ENCODE measurements around the gene FILIP1L. TPM values are rescaled to one million over a fixed set of nuclear protein-coding genes. Genes with fewer than 3 reads are reported as not detected.

Gene FILIP1L
- total and polyA plus RNA-seq, 2 of the 13 experiments (the other 11 are each of a cell fraction or from before 2014, with no cell fraction given), result 8.1 to 187 TPM

DNA sequence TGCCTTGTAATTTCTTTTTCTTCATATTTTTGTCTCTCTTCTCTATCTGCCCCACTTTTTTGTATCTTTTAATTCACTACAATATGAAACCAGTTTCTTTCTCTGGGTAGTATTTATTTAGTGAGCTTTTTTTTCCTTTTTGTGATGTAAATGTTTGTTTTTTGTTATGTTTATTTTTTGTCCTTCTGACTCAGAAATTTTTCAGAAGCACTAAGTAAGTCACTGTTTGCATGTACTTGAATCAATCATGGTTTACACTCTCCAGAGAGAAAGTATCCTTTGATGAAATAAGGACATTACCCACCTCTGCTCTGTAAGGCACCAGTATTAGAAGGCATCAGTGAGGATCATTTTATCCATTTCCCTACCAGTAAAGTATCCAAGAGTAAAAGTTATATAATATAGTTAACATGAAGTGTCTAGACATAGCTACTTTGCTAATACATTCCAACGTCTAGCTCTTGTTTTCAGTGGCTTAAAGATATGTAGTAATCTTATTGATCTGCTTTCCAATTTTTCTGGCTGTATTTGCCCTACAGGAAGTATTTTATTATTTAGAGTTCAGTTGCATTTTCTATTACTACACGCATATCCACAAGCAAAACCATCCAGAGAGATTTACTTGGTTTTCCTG is 25.4 kb downstream of the FILIP1L start (continued):
- no peak for TF ChIP-seq NONO (IDR thresholded peaks at IDR 0.05)
- no peak for TF ChIP-seq NONO (CRISPR knock-in tag; conservative IDR thresholded peaks at IDR 0.05)
- no peak for TF ChIP-seq ZC3H4 (CRISPR knock-in tag; IDR thresholded peaks at IDR 0.05; ENCODE audit: borderline replicate concordance)
- TF ChIP-seq PTBP1 (IDR thresholded peaks at IDR 0.05; ENCODE audit: low read depth, low read length, poor library complexity, severe bottlenecking), result no peak
- TF ChIP-seq NBN (conservative IDR thresholded peaks at IDR 0.05), result no peak
- TF ChIP-seq SETDB1 (CRISPR knock-in tag; IDR thresholded peaks at IDR 0.05; ENCODE audit: borderline replicate concordance), result no peak
- no peak for TF ChIP-seq ARNT2 (CRISPR knock-in tag; IDR thresholded peaks at IDR 0.05; ENCODE audit: low read depth)
- peak; percentile 57; the same call in 1 of the 2 replicates for TF ChIP-seq FOXK1 (CRISPR knock-in tag; IDR thresholded peaks at IDR 0.05; ENCODE audit: borderline replicate concordance, low read depth)
- TF ChIP-seq, protein P1, sequence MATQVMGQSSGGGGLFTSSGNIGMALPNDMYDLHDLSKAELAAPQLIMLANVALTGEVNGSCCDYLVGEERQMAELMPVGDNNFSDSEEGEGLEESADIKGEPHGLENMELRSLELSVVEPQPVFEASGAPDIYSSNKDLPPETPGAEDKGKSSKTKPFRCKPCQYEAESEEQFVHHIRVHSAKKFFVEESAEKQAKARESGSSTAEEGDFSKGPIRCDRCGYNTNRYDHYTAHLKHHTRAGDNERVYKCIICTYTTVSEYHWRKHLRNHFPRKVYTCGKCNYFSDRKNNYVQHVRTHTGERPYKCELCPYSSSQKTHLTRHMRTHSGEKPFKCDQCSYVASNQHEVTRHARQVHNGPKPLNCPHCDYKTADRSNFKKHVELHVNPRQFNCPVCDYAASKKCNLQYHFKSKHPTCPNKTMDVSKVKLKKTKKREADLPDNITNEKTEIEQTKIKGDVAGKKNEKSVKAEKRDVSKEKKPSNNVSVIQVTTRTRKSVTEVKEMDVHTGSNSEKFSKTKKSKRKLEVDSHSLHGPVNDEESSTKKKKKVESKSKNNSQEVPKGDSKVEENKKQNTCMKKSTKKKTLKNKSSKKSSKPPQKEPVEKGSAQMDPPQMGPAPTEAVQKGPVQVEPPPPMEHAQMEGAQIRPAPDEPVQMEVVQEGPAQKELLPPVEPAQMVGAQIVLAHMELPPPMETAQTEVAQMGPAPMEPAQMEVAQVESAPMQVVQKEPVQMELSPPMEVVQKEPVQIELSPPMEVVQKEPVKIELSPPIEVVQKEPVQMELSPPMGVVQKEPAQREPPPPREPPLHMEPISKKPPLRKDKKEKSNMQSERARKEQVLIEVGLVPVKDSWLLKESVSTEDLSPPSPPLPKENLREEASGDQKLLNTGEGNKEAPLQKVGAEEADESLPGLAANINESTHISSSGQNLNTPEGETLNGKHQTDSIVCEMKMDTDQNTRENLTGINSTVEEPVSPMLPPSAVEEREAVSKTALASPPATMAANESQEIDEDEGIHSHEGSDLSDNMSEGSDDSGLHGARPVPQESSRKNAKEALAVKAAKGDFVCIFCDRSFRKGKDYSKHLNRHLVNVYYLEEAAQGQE (IDR thresholded peaks at IDR 0.05; ENCODE audit: borderline replicate concordance in 1 of 2, low read depth in 1 of 2, low read length in 2 of 2), result no peak
- TF ChIP-seq ZNF777 (CRISPR knock-in tag; IDR thresholded peaks at IDR 0.05), result no peak
- no peak; the same call in 1 of the 2 replicates for TF ChIP-seq RXRB (CRISPR knock-in tag; IDR thresholded peaks at IDR 0.05; ENCODE audit: borderline replicate concordance)
- TF ChIP-seq DPF2 (CRISPR knock-in tag; IDR thresholded peaks at IDR 0.05; ENCODE audit: borderline replicate concordance, low read depth), result no peak
- TF ChIP-seq EP300 (IDR thresholded peaks at IDR 0.05; ENCODE audit: low read depth in 2 of 2, low read length in 2 of 2), result peak in 1 of 2 experiments; percentile 63; a peak in 1 of 4 replicates
- TF ChIP-seq EP300 (CRISPR knock-in tag; IDR thresholded peaks at IDR 0.05; ENCODE audit: borderline replicate concordance), result no peak
- TF ChIP-seq NFRKB (IDR thresholded peaks at IDR 0.05), result no peak
- TF ChIP-seq HMG20A (CRISPR knock-in tag; IDR thresholded peaks at IDR 0.05; ENCODE audit: borderline replicate concordance), result peak; percentile 36; the same call in 1 of the 2 replicates
- no peak for TF ChIP-seq HDAC2 (CRISPR knock-in tag; IDR thresholded peaks at IDR 0.05)
- TF ChIP-seq, protein P2, sequence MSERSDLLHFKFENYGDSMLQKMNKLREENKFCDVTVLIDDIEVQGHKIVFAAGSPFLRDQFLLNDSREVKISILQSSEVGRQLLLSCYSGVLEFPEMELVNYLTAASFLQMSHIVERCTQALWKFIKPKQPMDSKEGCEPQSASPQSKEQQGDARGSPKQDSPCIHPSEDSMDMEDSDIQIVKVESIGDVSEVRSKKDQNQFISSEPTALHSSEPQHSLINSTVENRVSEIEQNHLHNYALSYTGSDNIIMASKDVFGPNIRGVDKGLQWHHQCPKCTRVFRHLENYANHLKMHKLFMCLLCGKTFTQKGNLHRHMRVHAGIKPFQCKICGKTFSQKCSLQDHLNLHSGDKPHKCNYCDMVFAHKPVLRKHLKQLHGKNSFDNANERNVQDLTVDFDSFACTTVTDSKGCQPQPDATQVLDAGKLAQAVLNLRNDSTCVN (CRISPR knock-in tag; IDR thresholded peaks at IDR 0.05; ENCODE audit: borderline replicate concordance), result no peak
- TF ChIP-seq MTF2 (CRISPR knock-in tag; IDR thresholded peaks at IDR 0.05; ENCODE audit: borderline replicate concordance), result no peak
- no peak for TF ChIP-seq ZNF556 (CRISPR knock-in tag; IDR thresholded peaks at IDR 0.05; ENCODE audit: borderline replicate concordance)
- no peak for TF ChIP-seq ZNF75D (CRISPR knock-in tag; IDR thresholded peaks at IDR 0.05; ENCODE audit: borderline replicate concordance)
- TF ChIP-seq, protein P3, sequence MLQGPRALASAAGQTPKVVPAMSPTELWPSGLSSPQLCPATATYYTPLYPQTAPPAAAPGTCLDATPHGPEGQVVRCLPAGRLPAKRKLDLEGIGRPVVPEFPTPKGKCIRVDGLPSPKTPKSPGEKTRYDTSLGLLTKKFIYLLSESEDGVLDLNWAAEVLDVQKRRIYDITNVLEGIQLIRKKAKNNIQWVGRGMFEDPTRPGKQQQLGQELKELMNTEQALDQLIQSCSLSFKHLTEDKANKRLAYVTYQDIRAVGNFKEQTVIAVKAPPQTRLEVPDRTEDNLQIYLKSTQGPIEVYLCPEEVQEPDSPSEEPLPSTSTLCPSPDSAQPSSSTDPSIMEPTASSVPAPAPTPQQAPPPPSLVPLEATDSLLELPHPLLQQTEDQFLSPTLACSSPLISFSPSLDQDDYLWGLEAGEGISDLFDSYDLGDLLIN (CRISPR knock-in tag; IDR thresholded peaks at IDR 0.05; ENCODE audit: borderline replicate concordance), result no peak
- TF ChIP-seq, protein P4, sequence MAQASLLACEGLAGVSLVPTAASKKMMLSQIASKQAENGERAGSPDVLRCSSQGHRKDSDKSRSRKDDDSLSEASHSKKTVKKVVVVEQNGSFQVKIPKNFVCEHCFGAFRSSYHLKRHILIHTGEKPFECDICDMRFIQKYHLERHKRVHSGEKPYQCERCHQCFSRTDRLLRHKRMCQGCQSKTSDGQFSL (CRISPR knock-in tag; IDR thresholded peaks at IDR 0.05), result no peak
- no peak for TF ChIP-seq NCOA1 (CRISPR knock-in tag; IDR thresholded peaks at IDR 0.05)

Measured in HepG2 (cell line).